ENCODE measurements around the gene OGG1.

The OGG1 gene

GRCh38 chr3:9780910-9781309, 31.2 kb downstream of the OGG1 start:
- TF ChIP-seq CTCF (conservative IDR thresholded peaks at IDR 0.05) = no peak

GRCh38 chr3:9781551-9781950, 31.8 kb downstream of the OGG1 start:
- H3K27ac ChIP-seq = peak overlapping the region; percentile 34; the same call in 1 of the 2 replicates
- no peak for TF ChIP-seq CTCF (conservative IDR thresholded peaks at IDR 0.05)

More at GRCh38 chr3:9780910-9781309, 31.2 kb downstream of the OGG1 start:
- H3K27ac ChIP-seq = peak overlapping the region; percentile 34; the same call in 1 of the 2 replicates

GRCh38 chr3:9781978-9782603, 32.3 kb downstream of the OGG1 start:
- H3K27ac ChIP-seq = peak overlapping the region; percentile 34
- TF ChIP-seq CTCF (conservative IDR thresholded peaks at IDR 0.05) = no peak

DNA sequence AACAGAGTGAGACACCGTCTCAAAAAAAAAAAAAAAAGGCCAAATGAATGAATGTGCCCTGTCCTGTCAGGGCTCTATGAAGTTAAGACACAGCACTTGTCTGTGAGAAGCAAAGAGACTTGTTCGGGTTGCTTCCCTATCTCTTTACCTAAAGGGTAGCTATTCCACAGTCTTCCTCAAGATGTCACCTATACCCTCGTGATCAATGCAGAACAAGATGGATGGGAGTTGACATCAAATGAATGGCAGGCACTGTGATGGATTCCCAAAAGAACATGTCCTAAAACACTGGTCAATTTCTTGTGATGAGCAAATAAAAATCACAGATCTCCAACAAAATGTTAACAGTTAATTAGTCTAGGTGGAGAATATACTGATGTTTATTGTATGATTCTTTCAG, 33.0 kb downstream of the OGG1 start:
- peak; percentile 46 for TF ChIP-seq CTCF (conservative IDR thresholded peaks at IDR 0.05)
- peak overlapping the region; percentile 34 for H3K27ac ChIP-seq

- no peak for TF ChIP-seq CTCF (conservative IDR thresholded peaks at IDR 0.05)
- H3K27ac ChIP-seq = peak overlapping the region; percentile 34; the same call in 1 of the 2 replicates
Observed at GRCh38 chr3:9783954-9784353, 34.2 kb downstream of the OGG1 start.

DNA sequence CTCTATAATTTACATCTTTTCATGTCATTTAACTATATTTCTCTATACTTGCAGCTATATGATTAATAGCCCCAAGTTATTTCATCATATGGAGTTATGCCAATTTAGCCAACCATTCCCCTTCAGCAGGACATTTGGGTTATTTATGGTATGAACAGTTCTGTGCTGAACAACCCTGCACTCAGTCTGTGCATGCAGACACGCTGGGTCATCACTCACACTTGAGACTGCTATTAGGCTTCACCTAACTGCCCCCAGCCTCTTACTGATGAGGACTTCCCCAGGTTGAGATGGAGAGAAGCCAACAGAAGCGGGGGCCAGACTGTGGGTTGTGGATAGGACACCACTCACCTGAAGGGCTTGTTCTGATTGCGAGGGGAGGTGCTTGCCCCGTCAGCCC, 35.2 kb downstream of the OGG1 start:
- TF ChIP-seq CTCF (conservative IDR thresholded peaks at IDR 0.05) = no peak

DNA sequence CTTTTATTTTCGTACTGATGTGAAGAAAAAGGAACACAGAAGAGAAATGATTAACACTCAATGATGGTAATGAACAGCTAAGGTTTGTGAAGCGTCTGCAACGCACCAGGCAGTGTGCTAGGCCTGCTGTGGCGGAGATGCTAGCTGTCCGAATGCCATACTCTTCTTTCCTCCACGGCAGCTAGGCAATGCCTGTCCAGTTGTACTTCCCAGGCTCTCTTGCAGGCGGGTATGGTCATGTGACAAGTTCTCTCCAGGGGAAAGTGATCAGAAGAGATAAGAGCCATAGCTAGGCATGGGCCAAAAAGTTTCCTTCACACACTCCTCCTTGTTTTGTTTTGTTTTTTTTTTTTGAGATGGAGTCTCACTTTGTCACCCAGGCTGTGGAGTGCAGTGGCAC, 35.9 kb downstream of the OGG1 start:
- TF ChIP-seq CTCF (conservative IDR thresholded peaks at IDR 0.05) = no peak
- H3K27ac ChIP-seq = peak overlapping the region; percentile 52

More for the DNA sequence above, 35.2 kb downstream of the OGG1 start:
- H3K27ac ChIP-seq = peak overlapping the region; percentile 52
